AG04449 (cell line): ENCODE measurements around the gene ELOB.

ENCODE experiments used
- CTCF ChIA-PET: fragments of 350-600 bp; formaldehyde crosslinking; extraction: SDS; loops from one replicate; lab custom pipeline; 2021; ENCODE audit warnings: antibody characterized with exemption; lab: Yijun Ruan, JAX
- POLR2A ChIA-PET: fragments of 400-600, 350-600 bp; formaldehyde crosslinking; extraction: SDS; loops from one replicate; lab custom pipeline; 2020; ENCODE audit warnings: antibody characterized with exemption, inconsistent platforms; lab: Yijun Ruan, JAX
- DNase-seq: peaks from one replicate; pipeline ENCODE4 v3.0.0-alpha.2; 2010; ENCODE audit warnings: low read depth, low spot score
- H3K4me3 ChIP-seq: 2 replicates; pipeline ENCODE4 v1.5.1; 2011; ENCODE audit warnings: low read depth, mild to moderate bottlenecking, control low read depth, low read length
- CTCF ChIP-seq: IDR thresholded peaks from one replicate; pipeline ENCODE4 v1.5.1; 2011; ENCODE audit warnings: mild to moderate bottlenecking, moderate library complexity, low read length, control low read depth, inconsistent platforms; ENCODE audit not compliant: insufficient read depth; ENCODE audit errors: missing control alignments

Gene ELOB

DNA sequence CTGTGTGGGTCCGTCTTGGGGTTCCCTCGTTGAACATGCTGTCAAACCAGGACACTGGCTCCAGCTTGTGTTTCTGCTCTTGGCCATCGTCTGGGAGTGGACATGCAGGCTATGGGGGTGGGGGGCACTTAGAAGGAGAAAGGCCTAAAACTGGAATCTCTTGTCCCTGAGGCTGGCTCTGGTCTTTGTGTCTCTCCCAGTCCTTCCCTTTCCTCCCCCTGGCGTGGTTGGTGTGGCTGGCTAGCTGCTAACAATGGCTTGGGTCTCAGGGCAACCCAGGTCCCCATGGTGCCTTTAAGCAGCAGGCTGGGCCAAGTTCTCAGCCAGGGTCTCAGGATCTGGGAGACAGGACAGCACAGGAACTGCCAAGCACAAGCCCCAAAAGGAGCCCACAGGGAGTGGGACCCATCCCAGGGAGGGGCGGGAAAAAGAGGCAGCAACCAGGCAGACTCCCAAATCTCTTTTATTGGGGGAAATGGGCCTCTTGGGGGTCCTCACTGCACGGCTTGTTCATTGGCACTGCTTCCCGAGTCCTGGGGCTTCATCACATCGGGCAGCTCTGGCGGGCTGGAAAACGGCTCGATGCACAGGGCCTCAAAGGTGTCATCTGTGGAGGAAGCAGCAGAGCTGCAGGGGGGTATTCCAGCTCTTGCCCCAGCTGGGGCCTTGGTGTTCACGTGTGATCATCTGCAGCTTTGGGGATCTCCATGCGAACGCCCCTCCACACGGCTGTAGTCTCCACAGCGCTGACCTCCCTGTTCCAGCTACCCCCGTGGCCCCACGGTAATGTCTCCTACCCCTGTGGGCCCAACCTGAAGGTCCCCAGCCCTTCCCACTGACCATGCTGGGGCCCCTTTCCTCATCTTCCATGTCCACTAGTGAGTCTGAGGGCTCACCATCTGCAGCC, 5.3 kb downstream of the ELOB start:
- CTCF ChIA-PET: interaction anchor here (0.9 kb wide), 1 partner anchor 96 kb away, joined by 3 read pairs; no protein-coding TSS in a partner anchor
- TF ChIP-seq CTCF: no peak
- POLR2A ChIA-PET: interaction anchor here (0.7 to 1.6 kb wide), 2 partner anchors 18 to 90 kb away, joined by 3 to 4 read pairs; partner anchors contain the start of gene KCTD5

GRCh38 chr16:2770057-2770951, 6.8 kb downstream of the ELOB start:
- ChIA-PET CTCF (no interaction called here), POLR2A (interaction anchor here (1.3 kb wide), 1 partner anchor 18 kb away, joined by 4 read pairs; the partner anchor contains the start of gene SRRM2)
- DNase-seq: no peak
- TF ChIP-seq CTCF: no peak
- no peak overlapping the region for H3K4me3 ChIP-seq

More for the DNA sequence above, 5.3 kb downstream of the ELOB start:
- H3K4me3 ChIP-seq: no peak overlapping the region
- no peak for DNase-seq

- ChIA-PET CTCF (no interaction called here), POLR2A (interaction anchor here (1.3 kb wide), 1 partner anchor 17 kb away, joined by 4 read pairs; the partner anchor contains the start of gene SRRM2)
- TF ChIP-seq CTCF: no peak
- H3K4me3 ChIP-seq: no peak overlapping the region
- no peak for DNase-seq
Measured at GRCh38 chr16:2769675-2770056, 7.4 kb downstream of the ELOB start.

DNA sequence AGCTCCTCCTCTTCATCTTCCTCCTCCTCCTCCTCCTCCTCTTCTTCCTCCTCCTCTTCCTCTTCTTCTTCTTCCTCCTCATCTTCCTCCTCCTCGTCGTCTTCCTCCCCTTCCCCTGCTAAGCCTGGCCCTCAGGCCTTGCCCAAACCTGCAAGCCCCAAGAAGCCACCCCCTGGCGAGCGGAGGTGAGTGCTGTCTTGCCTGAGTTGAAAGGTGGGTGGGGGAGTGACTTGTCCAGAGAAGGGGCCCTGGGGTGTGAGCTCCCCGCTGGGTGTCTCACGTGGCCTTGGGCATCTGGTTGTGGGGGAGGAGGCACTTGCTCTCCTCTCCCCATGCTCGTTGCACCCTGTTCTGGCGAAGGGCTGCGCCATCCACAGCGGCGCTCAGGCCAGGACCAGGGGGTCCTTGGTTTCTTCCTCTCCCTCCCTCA, 8.0 kb downstream of the ELOB start:
- H3K4me3 ChIP-seq: no peak overlapping the region
- ChIA-PET POLR2A (no interaction called here), CTCF (interaction anchor here (1.7 to 2.6 kb wide), 2 partner anchors 10 to 99 kb away, joined by 7 to 12 read pairs; no protein-coding TSS in a partner anchor)
- no peak for DNase-seq
- no peak for TF ChIP-seq CTCF

DNA sequence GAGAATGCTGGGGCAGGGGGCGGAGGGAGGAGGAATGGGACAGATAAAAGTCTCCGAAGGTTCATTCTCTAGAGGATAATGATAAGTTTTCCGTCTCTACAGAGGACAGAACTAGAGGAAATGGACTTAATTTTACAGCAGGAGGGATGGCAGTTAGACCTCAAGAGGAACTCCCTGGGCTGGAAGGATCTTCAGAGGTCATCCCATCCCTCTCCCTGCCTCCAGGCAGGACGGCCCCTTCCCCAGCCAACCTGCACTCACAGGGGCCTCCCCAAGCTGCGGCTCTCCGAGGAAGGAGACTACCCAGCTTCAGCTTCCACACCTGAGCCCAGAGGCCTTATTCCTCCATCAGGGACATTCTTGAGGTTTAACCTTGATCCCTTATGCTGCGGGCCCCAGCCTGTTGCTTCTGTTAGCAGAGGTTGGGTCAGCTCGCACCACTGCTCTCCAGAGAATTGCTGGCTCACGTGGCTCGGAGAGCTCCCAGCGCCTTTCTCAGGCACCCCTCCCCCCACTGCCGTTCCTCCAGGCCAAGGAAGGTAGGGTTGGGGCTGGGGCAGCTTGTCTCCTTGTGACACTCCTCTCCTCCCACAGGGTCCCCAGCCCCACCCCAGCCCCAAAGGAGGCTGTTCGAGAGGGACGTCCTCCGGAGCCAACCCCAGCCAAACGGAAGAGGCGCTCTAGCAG, 8.5 kb downstream of the ELOB start:
- no peak for DNase-seq
- TF ChIP-seq CTCF: no peak
- CTCF ChIA-PET: interaction anchor here (1.7 to 2.6 kb wide), 2 partner anchors 10 to 100 kb away, joined by 7 to 12 read pairs; no protein-coding TSS in a partner anchor
- POLR2A ChIA-PET: no interaction called here
- no peak overlapping the region for H3K4me3 ChIP-seq
